PFSK-1 (cell line): ENCODE data around the gene SLC44A1.

Experiments used
- FOXP2 ChIP-seq: optimal IDR thresholded peaks from 2 replicates; pipeline ENCODE3; 2011; ENCODE audit warnings: borderline replicate concordance, control low read depth, inconsistent platforms; ENCODE audit not compliant: insufficient read depth; ENCODE audit errors: extremely low read length, extremely low read depth
- POLR2AphosphoS5 ChIP-seq: IDR thresholded peaks from 2 replicates; pipeline ENCODE4 v1.6.1; 2012; ENCODE audit warnings: low read depth, mild to moderate bottlenecking, control low read depth, low read length, moderate library complexity
- REST ChIP-seq, 2 experiments: IDR thresholded peaks; 2 replicates each; pipeline versions ENCODE4 v1.6.1 to v1.8.0; 2011 to 2012; ENCODE audit warnings: low read depth in 2 of 2, low read length in 2 of 2, control low read depth in 1 of 2, inconsistent platforms in 1 of 2, mild to moderate bottlenecking in 1 of 2, moderate library complexity in 1 of 2; ENCODE audit not compliant: insufficient read depth in 1 of 2
- SIN3A ChIP-seq: IDR thresholded peaks from 2 replicates; pipeline ENCODE4 v1.6.1; 2012; ENCODE audit warnings: mild to moderate bottlenecking, low read length, moderate library complexity, borderline replicate concordance; ENCODE audit not compliant: insufficient read depth
- TAF1 ChIP-seq: IDR thresholded peaks from 2 replicates; pipeline ENCODE4 v1.6.1; 2012; ENCODE audit warnings: low read length, control low read depth, borderline replicate concordance; ENCODE audit not compliant: insufficient read depth

The SLC44A1 gene

GRCh38 chr9:105403552-105404248, 159.2 kb downstream of the SLC44A1 start:
- TF ChIP-seq TAF1 (no peak), REST (IDR thresholded peaks at IDR 0.05; ENCODE audit: insufficient read depth in 1 of 2, low read depth in 2 of 2, low read length in 2 of 2) (no peak), FOXP2 (no peak), POLR2AphosphoS5 (no peak)

DNA sequence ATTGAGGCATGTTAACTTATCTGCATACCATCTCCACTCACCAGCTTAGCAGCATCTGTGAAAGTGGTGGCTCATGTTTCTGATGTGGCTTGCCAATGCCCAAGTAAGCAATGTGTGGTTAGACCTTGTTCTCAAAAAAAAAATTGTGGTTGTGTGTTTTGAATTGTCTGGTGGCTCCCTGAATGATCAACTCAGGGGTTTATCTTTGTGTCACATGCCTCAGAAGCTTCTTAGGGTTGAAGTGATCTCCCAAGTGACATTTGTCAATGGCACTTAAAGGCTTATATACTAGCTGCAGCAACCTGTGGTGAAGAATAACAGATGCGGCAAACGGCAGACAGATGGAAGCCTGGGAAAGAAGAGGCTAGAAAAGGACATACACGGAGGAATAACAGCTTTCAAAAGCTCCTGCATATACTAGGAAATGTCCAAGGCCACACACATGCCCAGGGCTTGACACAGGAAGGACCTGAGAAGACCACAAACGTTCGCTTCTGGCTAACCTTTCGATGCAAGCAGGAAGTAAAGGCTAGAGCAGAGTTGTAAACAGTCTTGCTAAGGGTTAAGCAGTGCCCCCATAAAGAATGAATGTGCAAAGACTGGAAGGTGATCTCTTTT, 161.2 kb downstream of the SLC44A1 start:
- TF ChIP-seq SIN3A, result no peak
- no peak for TF ChIP-seq REST (IDR thresholded peaks at IDR 0.05; ENCODE audit: insufficient read depth in 1 of 2, low read depth in 2 of 2, low read length in 2 of 2)
- TF ChIP-seq TAF1, result no peak
- no peak for TF ChIP-seq POLR2AphosphoS5
- TF ChIP-seq FOXP2, result no peak

DNA sequence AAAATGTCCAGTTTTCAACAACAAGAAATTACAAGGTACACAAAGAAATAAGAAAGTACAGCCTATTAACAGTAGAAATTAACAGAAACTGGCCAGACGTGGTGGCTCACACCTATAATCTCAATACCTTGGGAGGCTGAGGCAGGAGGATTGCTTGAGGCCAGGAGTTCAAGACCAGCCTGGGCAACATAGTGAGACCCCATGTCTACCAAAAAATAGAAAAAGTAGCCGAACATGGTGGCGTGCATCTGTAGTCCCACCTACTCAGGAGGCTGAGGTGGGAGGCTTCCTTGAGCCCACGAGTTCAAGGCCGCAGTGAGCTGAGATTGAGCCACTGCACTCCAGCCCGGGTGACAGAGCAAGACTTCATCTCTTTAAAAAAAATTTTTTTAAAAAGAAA, 161.9 kb downstream of the SLC44A1 start:
- TF ChIP-seq TAF1 (no peak), SIN3A (no peak), FOXP2 (no peak), POLR2AphosphoS5 (no peak), REST (IDR thresholded peaks at IDR 0.05; ENCODE audit: insufficient read depth in 1 of 2, low read depth in 2 of 2, low read length in 2 of 2) (no peak)

DNA sequence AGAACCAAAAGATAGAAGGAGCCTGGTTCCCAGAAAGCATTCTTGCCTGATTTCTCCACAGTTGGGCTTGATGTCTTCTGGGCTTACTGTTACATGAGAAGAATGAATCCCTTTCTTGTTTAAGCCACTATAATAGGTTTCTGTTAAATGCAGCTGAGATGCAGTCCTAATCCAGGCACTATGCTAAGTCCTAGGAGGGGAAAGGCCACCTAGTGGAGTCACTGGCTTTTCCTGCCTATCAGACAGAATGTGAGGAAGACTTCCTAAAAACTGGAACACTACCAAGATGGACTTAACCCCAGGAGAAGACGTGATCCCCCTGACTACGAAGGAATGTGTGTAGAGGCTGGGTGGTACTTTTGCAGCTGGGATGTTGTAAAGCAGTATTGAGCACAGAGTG, 169.1 kb downstream of the SLC44A1 start:
- TF ChIP-seq SIN3A (no peak), TAF1 (no peak), REST (IDR thresholded peaks at IDR 0.05; ENCODE audit: insufficient read depth in 1 of 2, low read depth in 2 of 2, low read length in 2 of 2) (no peak), FOXP2 (no peak), POLR2AphosphoS5 (no peak)
